ENCODE results near the gene GPANK1. TPM values are rescaled to one million over a fixed set of nuclear protein-coding genes. Genes with fewer than 3 reads are reported as not detected.

GPANK1 gene
- total and polyA plus RNA-seq, 10 of the 15 experiments (the other 5 are each of a cell fraction or from before 2014, with no cell fraction given), result 11.7 to 36.3 (median 17.5) TPM

GRCh38 chr6:31619805-31620585, 44.8 kb downstream of the GPANK1 start:
- peak overlapping the region; percentile 98 for H3K27ac ChIP-seq (ENCODE audit: control insufficient read depth, insufficient read depth)
- POLR2A ChIA-PET, result interaction anchor here (0.6 to 1.0 kb wide), 7 partner anchors 40 to 163 kb away, joined by 3 to 4 read pairs (median 3); partner anchors contain the start of genes CLIC1, DDX39B and TNF
- peak; percentile 96 for DNase-seq (ENCODE audit: low read depth, low spot score)
- RAD21 ChIA-PET (ENCODE audit: unreplicated experiment), result interaction anchor here (0.5 kb wide), 1 partner anchor 24 kb away, joined by 3 read pairs; no protein-coding TSS in a partner anchor
- ATAC-seq, result peak; percentile 89
- peak overlapping the region; percentile 80 for H3K4me2 ChIP-seq (ENCODE audit: control insufficient read depth, insufficient read depth)
- H3K36me3 ChIP-seq (ENCODE audit: control insufficient read depth in 2 of 2, insufficient read depth in 2 of 2, low read length in 1 of 2), result peaks cover 11 to 20% of the 10 kb centered on the region in 2 experiments; a peak in 3 of 4 replicates
- TSS peak; percentile 97 for BruUV-seq (replicated peaks)
- intact Hi-C loops (cut with micrococcal nuclease; ENCODE audit: unreplicated experiment) (loop anchor here (1.0 to 5.0 kb wide), 3 partner anchors 32 to 123 kb away; partner anchors contain the start of genes BAG6 and MICB), in situ Hi-C loops (cut with MboI) (no loop called here)
- peaks cover 48% of the 10 kb centered on the region for H3K79me2 ChIP-seq (ENCODE audit: control insufficient read depth, insufficient read depth, low read length)
- H4K20me1 ChIP-seq (ENCODE audit: control insufficient read depth, insufficient read depth), result peaks cover 4% of the 10 kb centered on the region; the same call in 1 of the 2 replicates
- 0% methylated on average over 37 of the region's 50 CpGs for WGBS (ENCODE audit: insufficient coverage, insufficient replicate concordance, low lambda C conversion rate, missing lambda C conversion rate)
- CTCF ChIA-PET, result interaction anchor here (0.7 to 1.0 kb wide), 2 partner anchors 22 to 23 kb away, joined by 3 to 4 read pairs; no protein-coding TSS in a partner anchor
- H3K27me3 ChIP-seq (replicated peaks in 1 of 2; ENCODE audit: control insufficient read depth in 2 of 2, insufficient read depth in 2 of 2, low read length in 1 of 2), result no peaks in the 10 kb centered on the region
- H3K4me3 ChIP-seq, result peak overlapping the region; percentile 70
- no peaks in the 10 kb centered on the region for H3K9me3 ChIP-seq (replicated peaks; ENCODE audit: control insufficient read depth, insufficient read depth, low read length)
- SMC1A ChIA-PET (ENCODE audit: uncharacterized antibody, unreplicated experiment), result interaction anchor here (0.7 to 1.0 kb wide), 4 partner anchors 10 to 61 kb away, joined by 3 read pairs; partner anchors contain the start of genes GPANK1 and LY6G5C
- H3K4me1 ChIP-seq (ENCODE audit: control insufficient read depth, insufficient read depth, low read length), result peaks cover 21% of the 10 kb centered on the region
- H3K9ac ChIP-seq (ENCODE audit: control insufficient read depth, insufficient read depth, low read length), result peak overlapping the region; percentile 77
- peak; percentile 94 for FAIRE-seq
- peak overlapping the region; percentile 77 for H2AFZ ChIP-seq (ENCODE audit: control insufficient read depth, low read depth, low read length)
- peak; percentile 92 for TF ChIP-seq POLR2A (IDR thresholded peaks at IDR 0.05; ENCODE audit: low read depth, low read length)
- peak; percentile 51 for TF ChIP-seq RFX5 (IDR thresholded peaks at IDR 0.05; ENCODE audit: low read depth, low read length)
- TF ChIP-seq NKRF (conservative IDR thresholded peaks at IDR 0.05), result peak; percentile 65; the same call in 1 of the 2 replicates
- TF ChIP-seq BRCA1 (IDR thresholded peaks at IDR 0.05; ENCODE audit: low read depth, low read length), result no peak
- peak; percentile 89 for TF ChIP-seq ZNF687 (IDR thresholded peaks at IDR 0.05)
- TF ChIP-seq KDM1A (IDR thresholded peaks at IDR 0.05; ENCODE audit: borderline replicate concordance), result no peak
- TF ChIP-seq CREM (IDR thresholded peaks at IDR 0.05; ENCODE audit: low read depth), result peak; percentile 95
- TF ChIP-seq IKZF2 (IDR thresholded peaks at IDR 0.05), result peak; percentile 83 to 90
- peak; percentile 64 to 66; a peak in 2 of 4 replicates for TF ChIP-seq BHLHE40 (IDR thresholded peaks at IDR 0.05; ENCODE audit: borderline replicate concordance in 1 of 2, low read depth in 2 of 2, low read length in 1 of 2)
- TF ChIP-seq PAX5 (IDR thresholded peaks at IDR 0.05; ENCODE audit: borderline replicate concordance, low read depth, low read length), result peak; percentile 56; the same call in 1 of the 2 replicates
- TF ChIP-seq E4F1 (IDR thresholded peaks at IDR 0.05; ENCODE audit: borderline replicate concordance, partially characterized antibody), result no peak
- no peak for TF ChIP-seq NFXL1 (IDR thresholded peaks at IDR 0.05; ENCODE audit: borderline replicate concordance)

Data from GM12878 (cell line).